ENCODE measurements around the gene PEPD.

The PEPD gene

DNA sequence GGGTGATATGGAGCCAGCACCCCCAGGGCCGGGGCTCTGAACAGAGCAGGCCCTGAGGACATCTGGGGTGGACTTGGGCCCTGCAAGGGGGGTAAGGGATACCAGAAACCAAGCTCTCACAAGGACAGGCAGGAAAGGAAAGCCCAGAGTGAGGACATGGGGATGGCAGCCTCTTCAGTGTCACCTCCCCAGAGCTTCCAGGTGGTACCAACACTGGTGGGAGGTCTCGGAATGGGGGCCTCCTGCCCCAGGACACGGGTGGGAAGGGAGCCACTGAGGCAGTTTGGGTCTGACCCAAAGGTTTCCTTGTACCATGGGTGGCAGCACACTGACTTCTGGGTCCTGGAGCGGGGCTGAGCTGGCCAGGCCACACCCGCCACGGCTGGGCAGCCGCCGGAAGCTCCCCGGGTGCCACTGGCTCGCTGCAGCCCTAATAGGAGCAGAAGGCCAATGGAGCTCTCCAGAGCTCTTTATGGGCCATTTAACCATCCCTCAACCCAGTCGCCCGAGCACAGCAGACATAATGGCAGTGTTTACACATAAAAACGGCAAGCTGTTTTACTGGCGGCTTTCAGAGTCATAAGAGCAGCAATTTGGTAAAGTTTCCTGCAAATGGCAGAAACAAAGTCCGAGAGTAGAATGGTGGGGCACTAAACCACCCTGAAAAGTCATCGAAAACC is 59.3 kb downstream of the PEPD start:
- H3K4me3 ChIP-seq (replicated peaks; ENCODE audit: insufficient read depth, low read length) = no peak overlapping the region
- TF ChIP-seq POLR2AphosphoS5 (IDR thresholded peaks at IDR 0.05; ENCODE audit: low read depth) = no peak
- no peak for DNase-seq (ENCODE audit: low read depth in 1 of 2, low spot score in 1 of 2)

DNA sequence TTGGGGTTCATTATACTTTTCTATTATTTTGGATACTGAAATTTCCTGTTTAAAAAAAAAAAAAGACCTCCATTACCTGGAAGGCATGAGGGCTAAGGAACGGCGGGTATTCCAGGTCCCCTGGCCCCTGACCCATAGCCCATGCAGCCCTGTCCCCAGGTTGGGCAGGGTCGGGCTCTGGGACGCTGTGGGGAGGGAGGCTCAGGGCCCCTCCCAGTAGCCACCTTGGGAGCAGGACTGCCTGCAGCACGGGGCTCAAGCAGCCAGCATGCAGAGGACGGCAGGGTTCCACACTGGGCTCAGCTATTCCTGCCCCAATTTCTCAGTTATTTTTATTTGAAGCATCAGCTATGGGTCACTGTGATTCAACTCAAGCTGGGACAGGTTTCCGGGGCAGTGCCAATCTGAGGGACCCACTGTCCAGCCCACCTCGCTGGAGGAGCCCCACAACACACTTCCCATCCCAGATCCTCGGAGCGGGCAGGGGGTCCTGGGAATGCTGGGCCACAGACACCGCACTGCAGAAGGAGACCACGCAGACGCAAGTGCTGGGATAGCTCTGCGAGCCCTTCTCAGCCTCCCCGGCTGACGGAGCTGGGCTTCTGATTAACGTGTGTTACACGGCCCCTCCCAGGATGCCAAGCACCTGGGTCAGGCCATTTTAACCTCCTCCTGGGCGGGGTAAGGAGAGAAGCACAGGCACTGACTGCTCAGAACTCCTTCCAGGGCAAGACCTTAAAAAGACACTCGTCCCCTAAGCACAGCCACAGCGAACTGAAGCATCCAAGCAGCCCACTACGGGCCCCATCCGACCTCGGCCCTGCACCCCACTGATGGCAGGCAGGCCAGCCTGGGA is 60.1 kb downstream of the PEPD start:
- H3K27ac ChIP-seq (replicated peaks) = no peak overlapping the region
- H3K4me3 ChIP-seq (replicated peaks; ENCODE audit: insufficient read depth, low read length) = no peak overlapping the region
- TF ChIP-seq POLR2AphosphoS5 (IDR thresholded peaks at IDR 0.05; ENCODE audit: low read depth) (no peak), GABPA (IDR thresholded peaks at IDR 0.05; ENCODE audit: low read depth) (no peak), SPI1 (IDR thresholded peaks at IDR 0.05; ENCODE audit: borderline replicate concordance, low read depth) (no peak)
- TF ChIP-seq, protein P1, sequence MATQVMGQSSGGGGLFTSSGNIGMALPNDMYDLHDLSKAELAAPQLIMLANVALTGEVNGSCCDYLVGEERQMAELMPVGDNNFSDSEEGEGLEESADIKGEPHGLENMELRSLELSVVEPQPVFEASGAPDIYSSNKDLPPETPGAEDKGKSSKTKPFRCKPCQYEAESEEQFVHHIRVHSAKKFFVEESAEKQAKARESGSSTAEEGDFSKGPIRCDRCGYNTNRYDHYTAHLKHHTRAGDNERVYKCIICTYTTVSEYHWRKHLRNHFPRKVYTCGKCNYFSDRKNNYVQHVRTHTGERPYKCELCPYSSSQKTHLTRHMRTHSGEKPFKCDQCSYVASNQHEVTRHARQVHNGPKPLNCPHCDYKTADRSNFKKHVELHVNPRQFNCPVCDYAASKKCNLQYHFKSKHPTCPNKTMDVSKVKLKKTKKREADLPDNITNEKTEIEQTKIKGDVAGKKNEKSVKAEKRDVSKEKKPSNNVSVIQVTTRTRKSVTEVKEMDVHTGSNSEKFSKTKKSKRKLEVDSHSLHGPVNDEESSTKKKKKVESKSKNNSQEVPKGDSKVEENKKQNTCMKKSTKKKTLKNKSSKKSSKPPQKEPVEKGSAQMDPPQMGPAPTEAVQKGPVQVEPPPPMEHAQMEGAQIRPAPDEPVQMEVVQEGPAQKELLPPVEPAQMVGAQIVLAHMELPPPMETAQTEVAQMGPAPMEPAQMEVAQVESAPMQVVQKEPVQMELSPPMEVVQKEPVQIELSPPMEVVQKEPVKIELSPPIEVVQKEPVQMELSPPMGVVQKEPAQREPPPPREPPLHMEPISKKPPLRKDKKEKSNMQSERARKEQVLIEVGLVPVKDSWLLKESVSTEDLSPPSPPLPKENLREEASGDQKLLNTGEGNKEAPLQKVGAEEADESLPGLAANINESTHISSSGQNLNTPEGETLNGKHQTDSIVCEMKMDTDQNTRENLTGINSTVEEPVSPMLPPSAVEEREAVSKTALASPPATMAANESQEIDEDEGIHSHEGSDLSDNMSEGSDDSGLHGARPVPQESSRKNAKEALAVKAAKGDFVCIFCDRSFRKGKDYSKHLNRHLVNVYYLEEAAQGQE (IDR thresholded peaks at IDR 0.05; ENCODE audit: insufficient replicate concordance, low read depth) = no peak
- TF ChIP-seq, protein P2, sequence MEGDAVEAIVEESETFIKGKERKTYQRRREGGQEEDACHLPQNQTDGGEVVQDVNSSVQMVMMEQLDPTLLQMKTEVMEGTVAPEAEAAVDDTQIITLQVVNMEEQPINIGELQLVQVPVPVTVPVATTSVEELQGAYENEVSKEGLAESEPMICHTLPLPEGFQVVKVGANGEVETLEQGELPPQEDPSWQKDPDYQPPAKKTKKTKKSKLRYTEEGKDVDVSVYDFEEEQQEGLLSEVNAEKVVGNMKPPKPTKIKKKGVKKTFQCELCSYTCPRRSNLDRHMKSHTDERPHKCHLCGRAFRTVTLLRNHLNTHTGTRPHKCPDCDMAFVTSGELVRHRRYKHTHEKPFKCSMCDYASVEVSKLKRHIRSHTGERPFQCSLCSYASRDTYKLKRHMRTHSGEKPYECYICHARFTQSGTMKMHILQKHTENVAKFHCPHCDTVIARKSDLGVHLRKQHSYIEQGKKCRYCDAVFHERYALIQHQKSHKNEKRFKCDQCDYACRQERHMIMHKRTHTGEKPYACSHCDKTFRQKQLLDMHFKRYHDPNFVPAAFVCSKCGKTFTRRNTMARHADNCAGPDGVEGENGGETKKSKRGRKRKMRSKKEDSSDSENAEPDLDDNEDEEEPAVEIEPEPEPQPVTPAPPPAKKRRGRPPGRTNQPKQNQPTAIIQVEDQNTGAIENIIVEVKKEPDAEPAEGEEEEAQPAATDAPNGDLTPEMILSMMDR (IDR thresholded peaks at IDR 0.05; ENCODE audit: insufficient read depth, low read length) = no peak
- DNase-seq (ENCODE audit: low read depth in 1 of 2, low spot score in 1 of 2) = no peak
- H3K27me3 ChIP-seq (ENCODE audit: insufficient read depth, poor library complexity, severe bottlenecking) = no peaks in the 10 kb centered on the region

More for the DNA sequence above, 59.3 kb downstream of the PEPD start:
- Histone ChIP-seq H3K27me3 (ENCODE audit: insufficient read depth, poor library complexity, severe bottlenecking) (no peaks in the 10 kb centered on the region), H3K27ac (replicated peaks) (no peak overlapping the region)

DNA sequence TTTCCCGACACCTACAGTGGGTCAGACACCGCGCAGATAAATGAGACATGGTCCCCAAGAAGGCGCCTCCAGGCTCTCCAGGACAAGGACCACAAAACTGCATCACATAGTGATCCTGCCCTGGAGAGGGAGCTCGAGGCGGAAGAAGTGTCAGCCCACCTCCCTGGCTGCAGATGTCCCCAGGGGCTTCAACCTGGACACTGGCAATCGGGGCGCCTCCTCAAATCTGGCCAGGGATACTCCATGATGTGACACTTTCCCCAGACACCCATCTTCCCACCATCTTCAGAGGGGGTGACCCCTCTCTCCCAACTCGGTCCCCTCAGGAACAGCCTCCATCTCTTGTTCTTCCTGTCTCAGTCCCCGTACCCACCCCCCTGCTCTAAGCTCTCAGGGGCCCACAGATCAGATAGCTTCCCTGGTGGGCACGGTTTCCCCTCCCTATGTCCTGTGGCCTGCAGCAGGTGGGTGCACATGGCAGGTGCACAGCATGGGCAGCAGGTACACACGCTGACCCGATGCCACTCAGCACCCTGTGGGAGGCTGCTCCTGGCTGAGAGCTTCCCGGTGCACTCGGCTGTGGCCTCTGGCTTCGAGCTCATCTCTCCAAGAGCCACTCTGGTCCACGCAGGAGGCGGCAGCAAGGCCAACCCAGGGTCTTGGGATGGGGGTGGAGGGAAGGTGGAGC is 61.2 kb downstream of the PEPD start:
- no peak for DNase-seq (ENCODE audit: low read depth in 1 of 2, low spot score in 1 of 2)
- Histone ChIP-seq H3K4me3 (replicated peaks; ENCODE audit: insufficient read depth, low read length) (no peak overlapping the region), H3K27ac (replicated peaks) (no peak overlapping the region), H3K27me3 (ENCODE audit: insufficient read depth, poor library complexity, severe bottlenecking) (no peaks in the 10 kb centered on the region)
- TF ChIP-seq, protein P1 (IDR thresholded peaks at IDR 0.05; ENCODE audit: insufficient replicate concordance, low read depth) = no peak
- TF ChIP-seq POLR2AphosphoS5 (IDR thresholded peaks at IDR 0.05; ENCODE audit: low read depth) (no peak), GABPA (IDR thresholded peaks at IDR 0.05; ENCODE audit: low read depth) (no peak), SPI1 (IDR thresholded peaks at IDR 0.05; ENCODE audit: borderline replicate concordance, low read depth) (no peak)
- TF ChIP-seq, protein P2 (IDR thresholded peaks at IDR 0.05; ENCODE audit: insufficient read depth, low read length) = no peak

Data from HL-60 (cell line).